ENCODE measurements around the gene NTN1. TPM values are rescaled to one million over a fixed set of nuclear protein-coding genes. Genes with fewer than 3 reads are reported as not detected.

The NTN1 gene
- total RNA-seq, 4 donors from 2014 or later = 15.9 to 31.0 (median 25.0) TPM

- TF ChIP-seq EP300 (IDR thresholded peaks at IDR 0.05) (no peak), CTCF (IDR thresholded peaks at IDR 0.05) (no peak), POLR2A (IDR thresholded peaks at IDR 0.05) (no peak)
- Histone ChIP-seq H3K27me3 (peaks cover 0 to 45% of the 10 kb centered on the region in 2 donors), H3K4me3 (peak overlapping the region; percentile 7 to 55 (median 36)), H3K9me3 (peaks cover 0 to 4% (median 0%) of the 10 kb centered on the region in 4 donors), H3K27ac (no peak overlapping the region), H3K36me3 (no peaks in the 10 kb centered on the region), H3K4me1 (peaks cover 0 to 21% (median 6%) of the 10 kb centered on the region in 4 donors)
- DNase-seq (ENCODE audit: low spot score in 2 of 2) = no peak
- 2 to 6% methylated on average over 46 to 57 of the region's 90 CpGs for WGBS, 2 donors
These were observed 17.8 kb upstream of the NTN1 start for GRCh38 chr17:9003355-9004131.

- DNase-seq (ENCODE audit: low spot score in 2 of 2) = no peak
- TF ChIP-seq CTCF (IDR thresholded peaks at IDR 0.05) = no peak
- TF ChIP-seq EP300 (IDR thresholded peaks at IDR 0.05) = no peak
- peak overlapping the region in 2 of 4 donors; percentile 7 to 55 for H3K4me3 ChIP-seq
- no peak overlapping the region for H3K27ac ChIP-seq
- 34 to 35% methylated on average over 40 to 48 of the region's 58 CpGs for WGBS, 2 donors
- H3K27me3 ChIP-seq = peaks cover 0 to 45% of the 10 kb centered on the region in 2 donors
- peaks cover 0 to 4% (median 0%) of the 10 kb centered on the region in 4 donors for H3K9me3 ChIP-seq
- peaks cover 0 to 21% (median 6%) of the 10 kb centered on the region in 4 donors for H3K4me1 ChIP-seq
- no peaks in the 10 kb centered on the region for H3K36me3 ChIP-seq
These were observed 17.0 kb upstream of the NTN1 start for GRCh38 chr17:9004132-9004960.

GRCh38 chr17:9004961-9005285, 16.4 kb upstream of the NTN1 start:
- 66% methylated on average over 6 of the region's 6 CpGs for WGBS, 2 donors
- Histone ChIP-seq H3K9me3 (peaks cover 0 to 4% (median 0%) of the 10 kb centered on the region in 4 donors), H3K4me3 (no peak overlapping the region), H3K36me3 (no peaks in the 10 kb centered on the region), H3K4me1 (peaks cover 0 to 21% (median 6%) of the 10 kb centered on the region in 4 donors), H3K27ac (no peak overlapping the region), H3K27me3 (peaks cover 0 to 45% of the 10 kb centered on the region in 2 donors)
- DNase-seq (ENCODE audit: low spot score in 2 of 2) = no peak
- TF ChIP-seq CTCF (IDR thresholded peaks at IDR 0.05) (no peak), POLR2A (IDR thresholded peaks at IDR 0.05) (no peak), EP300 (IDR thresholded peaks at IDR 0.05) (no peak)

GRCh38 chr17:9006175-9006767, 15.0 kb upstream of the NTN1 start:
- H3K27me3 ChIP-seq = peaks cover 0 to 45% of the 10 kb centered on the region in 2 donors
- H3K9me3 ChIP-seq = peaks cover 0 to 5% (median 0%) of the 10 kb centered on the region in 4 donors
- no peaks in the 10 kb centered on the region for H3K36me3 ChIP-seq
- TF ChIP-seq EP300 (IDR thresholded peaks at IDR 0.05) (no peak), CTCF (IDR thresholded peaks at IDR 0.05) (no peak), POLR2A (IDR thresholded peaks at IDR 0.05) (no peak)
- H3K4me3 ChIP-seq = no peak overlapping the region
- H3K27ac ChIP-seq = no peak overlapping the region
- WGBS, 2 donors = 71 to 75% methylated on average over 7 of the region's 7 CpGs
- peaks cover 0 to 21% (median 6%) of the 10 kb centered on the region in 4 donors for H3K4me1 ChIP-seq
- DNase-seq (ENCODE audit: low spot score in 2 of 2) = no peak
